Epidermal melanocyte (primary cell): ENCODE data around the gene FNDC8.
"Not testable (repeated sequence)": the region's sequence is repeated elsewhere in the genome, so short reads cannot be mapped to it uniquely, and the experiment has no call there.

Experiments
- DNase-seq: peaks from one replicate; pipeline ENCODE4 v3.0.0; 2011; ENCODE audit warnings: low spot score; ENCODE audit not compliant: insufficient read length

FNDC8 gene

DNA sequence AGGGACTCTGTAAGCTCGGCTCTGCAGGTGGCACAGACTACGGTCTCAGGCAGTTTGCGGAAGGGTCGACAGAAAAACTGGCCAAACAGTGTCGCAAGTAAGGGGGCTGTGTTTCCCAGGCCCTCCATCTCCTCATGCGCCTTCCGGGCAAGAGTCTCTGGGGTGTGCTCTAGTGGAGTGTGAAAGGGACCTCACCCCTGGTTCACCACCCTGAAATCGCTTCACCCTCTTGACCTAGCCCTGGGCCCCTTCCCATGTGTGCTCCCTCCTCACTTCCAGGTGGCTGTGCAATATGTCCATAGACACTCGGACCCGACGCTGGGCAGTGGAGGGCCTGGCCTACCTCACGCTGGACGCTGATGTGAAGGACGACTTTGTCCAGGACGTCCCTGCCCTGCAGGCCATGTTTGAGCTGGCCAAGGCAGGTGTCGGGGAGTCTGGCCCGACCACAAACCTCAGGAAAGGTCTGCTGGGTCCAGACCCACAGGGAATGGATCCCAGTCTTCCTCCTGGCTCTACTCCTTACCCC is 48.5 kb downstream of the FNDC8 start:
- no peak for DNase-seq

DNA sequence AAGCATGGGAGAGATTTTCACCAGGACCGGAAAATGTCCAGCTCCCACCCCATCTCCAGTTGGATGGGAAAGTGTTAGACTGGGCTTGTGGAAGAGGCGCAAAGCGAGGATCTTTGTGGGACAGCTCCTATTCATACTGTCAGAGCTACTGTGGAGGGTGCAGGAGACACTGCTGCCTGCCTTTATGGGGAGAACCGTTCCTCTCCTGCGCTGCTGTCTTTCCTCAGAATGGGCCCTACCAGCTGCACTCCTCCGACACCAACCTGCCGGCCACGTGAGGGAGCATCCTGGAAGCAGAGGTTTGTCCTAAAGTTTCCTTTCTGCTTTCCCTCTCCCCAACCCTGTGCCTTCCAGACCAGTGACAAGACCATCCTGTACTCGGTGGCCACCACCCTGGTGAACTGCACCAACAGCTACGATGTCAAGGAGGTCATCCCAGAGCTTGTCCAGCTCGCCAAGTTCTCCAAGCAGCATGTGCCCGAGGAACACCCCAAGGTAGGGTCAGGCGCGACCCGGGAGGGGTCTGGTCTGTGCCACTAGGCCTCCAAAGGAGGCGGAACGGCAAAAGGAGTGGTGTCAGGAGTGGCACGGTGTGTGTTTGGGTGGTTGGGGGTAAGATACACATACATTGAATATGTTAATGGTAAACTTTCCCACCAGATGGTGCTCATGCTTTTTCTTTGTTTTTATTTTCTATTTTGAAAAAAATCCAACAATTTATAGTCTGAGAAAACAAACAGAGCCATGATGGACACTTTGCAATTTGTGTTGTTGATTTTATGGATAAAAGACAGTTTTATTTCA is 49.8 kb downstream of the FNDC8 start:
- DNase-seq, result no peak

DNA sequence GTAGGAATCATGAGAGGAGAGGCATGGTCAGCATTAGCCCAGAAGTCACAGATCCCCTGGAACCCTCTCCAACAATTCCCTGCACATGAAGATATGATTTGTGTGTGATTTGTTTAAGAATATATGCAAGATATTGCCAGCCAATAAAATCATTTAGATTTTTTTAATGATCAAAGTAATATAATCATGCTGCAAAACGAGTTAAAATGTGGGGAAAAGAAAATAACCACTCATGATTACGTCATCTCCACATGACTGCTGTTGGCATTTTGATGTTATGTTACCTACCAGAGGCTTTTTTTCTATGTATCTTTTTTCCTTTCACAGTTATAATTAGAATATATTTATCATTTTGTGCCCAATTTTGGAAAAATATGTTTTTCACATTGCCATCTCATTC is 50.4 kb downstream of the FNDC8 start:
- no peak for DNase-seq

DNA sequence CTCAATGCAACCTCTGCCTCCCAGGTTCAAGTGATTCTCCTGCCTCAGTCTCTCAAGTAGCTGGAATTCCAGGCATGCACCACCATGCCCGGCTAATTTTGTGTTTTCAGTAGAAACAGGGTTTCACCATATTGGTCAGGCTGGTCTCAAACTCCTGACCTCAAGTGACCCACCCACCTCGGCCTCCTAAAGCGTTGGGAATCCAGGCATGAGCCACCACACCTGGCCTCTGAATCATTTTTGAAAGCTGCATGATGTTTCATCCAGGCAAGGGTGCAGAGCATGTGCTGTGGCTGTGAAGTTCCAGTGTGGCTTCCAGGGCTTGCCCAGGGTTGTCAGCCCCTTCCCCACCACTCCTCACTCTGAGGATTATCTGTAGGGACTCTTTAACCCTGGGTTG is 50.9 kb downstream of the FNDC8 start:
- not testable (repeated sequence) for DNase-seq

DNA sequence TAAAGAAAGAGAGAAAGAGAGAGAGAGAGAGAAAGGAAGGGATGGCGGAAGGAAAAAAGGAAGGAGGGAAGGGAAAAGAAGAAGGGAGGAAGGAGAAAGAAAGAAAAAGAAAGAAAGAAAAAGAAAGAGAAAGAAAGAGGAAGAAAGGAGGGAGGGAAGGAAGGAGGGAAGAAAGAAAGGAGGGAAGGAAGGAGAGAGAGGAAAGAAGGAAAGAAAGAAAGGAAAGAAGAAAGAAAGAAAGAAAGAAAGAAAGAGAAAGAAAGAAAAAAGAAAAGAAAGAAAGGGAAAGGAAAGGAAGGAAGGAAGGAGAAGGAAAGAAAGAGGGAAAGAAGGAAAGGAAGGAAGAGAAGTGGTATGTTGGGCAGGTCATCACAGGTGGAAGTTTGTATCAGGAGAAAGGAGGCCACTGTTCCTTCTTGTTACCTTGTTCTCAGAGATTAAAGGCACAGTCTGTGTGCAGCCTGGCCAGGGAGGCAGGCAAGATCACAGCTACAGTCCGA is 53.5 kb downstream of the FNDC8 start:
- DNase-seq, result no peak

DNA sequence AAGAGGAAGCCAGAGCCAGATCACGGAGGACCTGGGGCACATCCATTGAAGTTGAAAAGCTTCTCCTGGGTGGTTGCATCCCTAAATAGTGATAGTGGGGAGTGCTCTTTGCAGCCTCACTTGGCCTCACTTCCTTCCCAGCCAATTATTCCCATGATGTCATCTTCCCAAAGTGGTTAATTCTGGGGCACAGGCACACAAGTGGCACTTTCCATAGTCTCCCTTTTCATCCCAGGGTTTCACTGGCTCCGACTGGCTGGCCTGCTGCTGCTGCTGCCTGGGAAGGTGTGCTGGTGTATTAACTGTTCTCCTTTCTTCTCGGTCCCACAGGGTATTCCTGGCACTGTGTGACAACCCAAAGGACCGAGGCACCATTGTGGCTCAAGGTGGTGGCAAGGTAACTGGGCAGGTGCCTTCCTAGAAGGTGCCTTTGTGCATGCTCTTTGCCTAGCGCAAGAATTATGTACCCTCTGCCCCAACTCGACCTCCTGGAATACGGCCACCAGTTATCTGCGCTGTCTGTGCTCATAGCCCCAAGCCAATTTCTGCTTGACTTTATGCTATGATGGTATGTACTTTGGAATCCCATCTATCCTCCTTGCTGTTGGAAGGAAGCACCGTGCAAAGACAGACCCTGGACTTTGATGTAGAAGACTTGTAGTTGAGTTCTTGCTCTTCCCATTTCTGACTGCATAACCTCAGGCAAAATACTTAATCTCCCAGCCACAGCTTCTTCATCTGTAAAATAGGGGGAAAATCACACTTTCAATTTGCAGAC is 54.4 kb downstream of the FNDC8 start:
- DNase-seq, result no peak

DNA sequence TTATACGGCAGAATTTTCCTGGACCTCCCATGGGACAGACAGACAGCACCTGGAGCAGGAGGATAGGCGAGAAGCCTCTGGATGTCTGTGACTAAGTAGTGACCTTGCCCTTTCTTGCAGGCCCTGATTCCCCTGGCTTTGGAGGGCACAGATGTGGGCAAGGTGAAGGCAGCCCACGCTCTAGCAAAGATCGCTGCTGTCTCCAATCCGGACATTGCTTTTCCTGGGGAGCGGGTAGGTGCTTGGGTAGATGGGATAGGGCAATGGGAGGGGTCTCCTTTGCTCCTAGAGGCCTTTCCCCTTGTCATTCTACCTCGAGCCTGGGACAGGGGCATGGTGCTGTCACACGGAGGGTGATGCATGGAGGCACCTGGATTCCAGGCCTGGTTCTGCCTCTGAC is 55.5 kb downstream of the FNDC8 start:
- DNase-seq, result no peak

DNA sequence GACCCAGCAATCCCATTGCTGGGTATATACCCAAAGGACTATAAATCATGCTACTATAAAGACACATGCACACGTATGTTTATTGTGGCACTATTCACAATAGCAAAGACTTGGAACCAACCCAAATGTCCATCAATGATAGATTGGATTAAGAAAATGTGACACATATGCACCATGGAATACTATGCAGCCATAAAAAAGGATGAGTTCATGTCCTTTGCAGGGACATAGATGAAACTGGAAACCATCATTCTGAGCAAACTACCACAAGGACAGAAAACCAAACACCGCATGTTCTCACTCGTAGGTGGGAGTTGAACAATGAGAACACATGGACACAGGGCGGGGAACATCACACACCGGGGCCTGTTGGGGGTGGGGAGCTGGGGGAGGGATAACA is 58.0 kb downstream of the FNDC8 start:
- DNase-seq, result not testable (repeated sequence)
